GM12801 (cell line): ENCODE results near the gene MERTK.

Source experiments
- TF ChIP-seq, protein P1 (sequence below): IDR thresholded peaks from one replicate; pipeline ENCODE4 v1.5.1; 2011; ENCODE audit warnings: control low read depth; ENCODE audit not compliant: insufficient read length; ENCODE audit errors: extremely low read depth

Gene MERTK

DNA sequence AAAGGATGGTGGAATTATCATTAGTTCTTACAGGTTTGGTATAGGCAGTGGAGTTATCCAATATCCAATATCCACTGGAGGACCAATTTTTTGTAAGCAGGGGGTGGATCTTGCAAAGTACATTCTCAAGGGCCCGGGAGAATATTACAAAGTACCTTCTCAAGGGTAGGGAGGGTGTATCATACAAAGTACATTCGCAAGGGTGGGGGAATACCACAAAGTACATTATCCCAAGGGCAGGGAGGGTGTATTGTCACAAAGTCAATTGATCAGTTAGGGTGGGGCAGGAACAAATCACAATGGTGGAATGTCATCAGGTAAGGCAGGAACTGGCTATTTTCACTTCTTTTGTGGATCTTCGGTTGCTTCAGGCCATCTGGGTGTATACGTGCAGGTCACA is 101.4 kb downstream of the MERTK start:
- TF ChIP-seq, protein P1, sequence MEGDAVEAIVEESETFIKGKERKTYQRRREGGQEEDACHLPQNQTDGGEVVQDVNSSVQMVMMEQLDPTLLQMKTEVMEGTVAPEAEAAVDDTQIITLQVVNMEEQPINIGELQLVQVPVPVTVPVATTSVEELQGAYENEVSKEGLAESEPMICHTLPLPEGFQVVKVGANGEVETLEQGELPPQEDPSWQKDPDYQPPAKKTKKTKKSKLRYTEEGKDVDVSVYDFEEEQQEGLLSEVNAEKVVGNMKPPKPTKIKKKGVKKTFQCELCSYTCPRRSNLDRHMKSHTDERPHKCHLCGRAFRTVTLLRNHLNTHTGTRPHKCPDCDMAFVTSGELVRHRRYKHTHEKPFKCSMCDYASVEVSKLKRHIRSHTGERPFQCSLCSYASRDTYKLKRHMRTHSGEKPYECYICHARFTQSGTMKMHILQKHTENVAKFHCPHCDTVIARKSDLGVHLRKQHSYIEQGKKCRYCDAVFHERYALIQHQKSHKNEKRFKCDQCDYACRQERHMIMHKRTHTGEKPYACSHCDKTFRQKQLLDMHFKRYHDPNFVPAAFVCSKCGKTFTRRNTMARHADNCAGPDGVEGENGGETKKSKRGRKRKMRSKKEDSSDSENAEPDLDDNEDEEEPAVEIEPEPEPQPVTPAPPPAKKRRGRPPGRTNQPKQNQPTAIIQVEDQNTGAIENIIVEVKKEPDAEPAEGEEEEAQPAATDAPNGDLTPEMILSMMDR = no peak

DNA sequence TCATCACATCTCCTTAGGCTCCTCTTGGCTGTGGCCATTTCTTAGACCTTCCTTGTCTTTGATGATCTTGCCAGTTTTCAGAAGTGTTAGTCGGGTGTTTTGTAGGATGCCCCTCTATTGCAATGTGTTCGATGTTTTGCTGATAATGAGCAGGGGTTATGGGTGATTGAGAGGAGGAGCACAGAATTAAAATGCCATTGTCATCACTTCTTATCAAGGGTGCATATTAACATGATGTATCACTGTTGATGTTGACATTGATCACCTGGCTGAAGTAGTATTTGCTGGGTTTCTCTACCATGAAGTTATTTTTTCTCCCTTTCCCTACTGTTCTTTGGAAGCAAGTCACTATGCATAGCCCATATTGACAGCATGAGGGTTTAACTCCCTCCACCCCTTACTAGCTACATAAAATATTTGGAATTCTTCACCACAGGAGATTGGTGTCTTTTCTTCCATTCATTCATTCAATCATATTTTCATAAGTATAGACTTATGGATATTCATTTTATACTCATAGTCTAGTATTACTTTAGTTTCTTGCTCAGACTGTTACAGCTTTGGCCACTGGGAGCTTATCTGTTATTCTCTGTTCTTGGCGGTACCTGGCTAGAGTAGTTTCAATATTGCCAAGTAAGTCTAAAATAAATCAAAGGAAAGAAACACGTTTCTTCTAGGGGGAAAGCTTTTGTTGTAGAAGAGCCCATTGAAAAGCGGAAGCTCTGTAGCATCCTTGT is 102.2 kb downstream of the MERTK start:
- TF ChIP-seq, protein P1 = no peak

DNA sequence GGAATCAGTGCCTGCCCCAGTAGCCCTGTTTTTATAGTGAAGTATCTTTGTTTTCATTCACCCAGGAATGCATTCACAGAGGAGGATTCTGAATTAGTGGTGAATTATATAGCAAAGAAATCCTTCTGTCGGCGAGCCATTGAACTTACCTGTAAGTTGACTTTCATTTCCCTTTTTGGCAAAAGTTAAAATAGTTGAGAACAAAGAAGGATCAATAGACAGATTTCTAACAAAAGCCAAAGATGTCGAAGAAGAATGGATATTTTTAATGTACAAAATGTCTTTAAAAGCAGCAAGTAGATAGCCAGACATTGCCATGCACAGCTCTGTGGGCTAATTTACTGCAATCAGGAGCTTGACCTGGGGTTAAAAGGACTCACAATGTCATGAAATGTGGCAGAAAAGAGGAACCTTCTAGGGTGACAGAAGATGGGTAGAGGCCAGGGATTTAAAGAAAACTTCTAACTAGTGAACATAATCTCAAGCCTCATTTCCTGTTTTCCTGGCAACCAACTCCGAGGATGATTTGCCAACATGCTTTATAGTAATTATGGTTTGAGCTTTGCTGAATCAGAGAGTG is 102.8 kb downstream of the MERTK start:
- TF ChIP-seq, protein P1 = no peak

DNA sequence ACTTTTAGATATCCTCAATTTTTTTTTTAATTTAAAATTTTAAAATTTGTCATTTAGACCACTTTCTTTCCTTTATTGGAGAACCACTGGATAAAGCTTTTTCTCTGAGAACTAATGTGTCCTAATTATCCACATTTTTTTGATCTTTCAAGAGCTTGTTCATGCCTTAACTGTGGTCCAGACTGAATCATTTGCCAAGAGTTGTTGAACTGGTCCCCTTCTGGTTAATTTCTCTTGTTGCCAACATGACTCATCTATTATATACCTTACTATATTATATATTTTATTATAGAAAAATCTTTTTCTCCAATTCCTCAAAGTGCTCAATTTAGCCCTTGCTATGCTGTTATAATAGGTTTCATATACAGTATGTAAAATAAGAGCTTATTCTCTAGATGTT is 103.5 kb downstream of the MERTK start:
- TF ChIP-seq, protein P1 = no peak

DNA sequence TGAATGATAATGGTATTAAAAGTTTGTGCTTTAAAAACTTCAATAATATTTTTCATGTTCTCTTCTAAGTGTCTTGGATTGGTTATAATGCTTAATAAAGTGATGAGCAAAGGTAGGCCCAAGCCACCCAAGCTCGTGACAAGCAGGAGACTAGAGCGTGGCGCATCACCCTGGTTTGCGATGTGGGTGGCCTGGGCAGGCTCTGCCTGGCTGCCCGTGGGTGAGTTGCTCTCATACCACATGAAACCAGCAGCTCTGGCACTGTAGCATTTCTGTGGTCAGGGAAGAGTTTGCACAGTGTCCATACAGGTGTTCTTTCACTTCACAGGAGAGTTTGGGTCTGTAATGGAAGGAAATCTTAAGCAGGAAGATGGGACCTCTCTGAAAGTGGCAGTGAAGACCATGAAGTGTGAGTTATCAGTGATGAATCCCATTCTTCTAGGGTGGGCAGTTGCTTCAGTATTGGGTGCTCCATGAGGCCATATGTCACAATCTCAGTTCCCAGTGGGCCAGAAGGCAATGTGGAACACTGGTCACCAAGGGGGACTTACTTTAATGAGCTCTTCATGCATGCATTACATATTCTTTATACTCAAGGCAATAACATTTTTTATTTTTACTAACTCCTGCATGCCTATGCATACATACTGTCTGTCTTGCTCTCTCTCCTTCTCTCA is 105.3 kb downstream of the MERTK start:
- TF ChIP-seq, protein P1 = no peak

DNA sequence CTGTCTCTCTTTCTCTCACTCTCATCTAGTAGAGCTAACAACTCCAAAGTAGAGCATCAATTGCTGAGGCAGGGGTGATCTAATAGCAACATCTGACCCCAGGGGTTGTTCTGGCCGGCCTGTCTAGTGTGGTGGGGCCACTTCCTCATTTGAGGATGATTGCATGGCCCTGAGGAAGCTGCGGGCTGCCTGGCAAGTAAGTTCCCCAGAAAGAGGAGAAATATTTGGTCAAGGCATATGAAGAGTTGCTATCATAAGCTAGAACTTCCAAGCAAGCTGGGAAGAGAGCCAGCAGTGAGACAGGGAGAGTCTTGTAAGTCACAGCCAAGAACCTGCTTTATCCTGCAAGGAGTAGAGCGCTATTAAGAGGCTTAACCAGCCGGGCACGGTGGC is 105.8 kb downstream of the MERTK start:
- TF ChIP-seq, protein P1 = no peak

DNA sequence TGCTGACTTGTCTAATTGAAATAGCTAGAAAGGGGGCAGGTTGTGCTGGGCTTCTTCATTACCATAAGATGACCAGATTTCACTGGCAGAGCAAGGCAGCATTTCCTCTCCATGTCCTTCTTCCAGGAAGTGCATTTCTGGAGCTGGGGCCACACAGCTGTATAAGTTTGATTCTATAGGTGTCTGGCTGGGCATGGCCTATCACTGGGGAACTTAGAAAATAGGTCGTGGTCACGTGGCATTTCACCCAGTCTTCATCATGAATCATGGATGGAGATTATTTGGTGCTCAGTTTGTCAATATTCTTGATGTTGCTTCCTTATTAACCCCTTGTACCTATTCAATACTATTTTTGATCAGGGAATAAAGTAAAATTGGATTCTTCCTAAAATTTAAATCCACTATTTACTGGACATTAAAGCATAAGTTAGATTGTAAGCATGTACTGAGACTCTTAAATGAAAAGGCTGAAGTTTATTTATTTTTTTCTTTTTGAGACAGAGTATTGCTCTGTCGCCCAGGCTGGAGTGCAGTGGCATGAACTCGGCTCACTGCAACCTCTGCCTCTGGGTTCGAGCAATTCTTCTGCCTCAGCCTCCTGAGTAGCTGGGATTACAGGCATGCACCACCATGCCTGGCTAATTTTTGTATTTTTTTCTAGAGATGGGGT is 107.1 kb downstream of the MERTK start:
- TF ChIP-seq, protein P1 = no peak
